Testis (tissue), 3 donors: Measurements from ENCODE around the gene TNS1. TPM values are rescaled to one million over a fixed set of nuclear protein-coding genes. Genes with fewer than 3 reads are reported as not detected.
A peak's percentile ranks its signal among the peaks of the same experiment; 100 is the strongest.

Experiments used
- DNase-seq: peaks from one replicate; pipeline ENCODE4 v3.0.0-alpha.2; 2019
- H3K27ac ChIP-seq, 2 donors: fragments of 200-600 bp; sonication (generic); one replicate each; pipeline ENCODE4 v1.5.1; 2019
- H3K27me3 ChIP-seq: fragments of 200-600 bp; sonication (generic); one replicate; pipeline ENCODE4 v1.5.1; 2019
- H3K36me3 ChIP-seq: fragments of 200-600 bp; sonication (generic); one replicate; pipeline ENCODE4 v1.5.1; 2017; ENCODE audit warnings: low read depth; ENCODE audit errors: missing control alignments
- H3K4me1 ChIP-seq: fragments of 200-600 bp; sonication (generic); one replicate; pipeline ENCODE4 v1.5.1; 2019
- H3K4me3 ChIP-seq, 2 donors: fragments of 200-600 bp; sonication (generic); one replicate each; pipeline ENCODE4 v1.5.1; 2017 to 2019
- H3K9me3 ChIP-seq: fragments of 200-600 bp; sonication (generic); one replicate; pipeline ENCODE4 v1.5.1; 2017
- CTCF ChIP-seq, 3 experiments: fragments of 450-650 bp in 2 of 3; fragments of 200-600 bp in 1 of 3; sonication (generic) in 1 of 3; IDR thresholded peaks; one replicate each; pipeline ENCODE4 v1.5.1; 2016 to 2019; ENCODE audit warnings: antibody characterized with exemption in 3 of 3, mild to moderate bottlenecking in 2 of 3, moderate library complexity in 1 of 3
- POLR2A ChIP-seq: fragments of 450-650 bp; IDR thresholded peaks from one replicate; pipeline ENCODE4 v1.6.1; 2017; ENCODE audit warnings: antibody characterized with exemption, mild to moderate bottlenecking, moderate library complexity
- WGBS, 2 donors: methylation state at CpG; one replicate each; pipeline ENCODE4 v1.1.5; 2018; 5-methylcytosine and 5-hydroxymethylcytosine counted together
- intact Hi-C: fragments of 100-400 bp; cut with DNase I; formaldehyde crosslinking; loops from one replicate; pipeline ENCODE4 v1.15.1; 2023; ENCODE audit warnings: low total_unique reads
- polyA plus RNA-seq: library from polyadenylated mRNA; stranded (reverse); fragments of 350-450 nt; fragmentation: Illumina TruSeq; extraction: RNeasy Lipid Tissue Mini Kit (QIAGEN cat#74804); gene quantifications from one replicate; pipeline ENCODE4 v1.2.3, GENCODE V29; 2014; ENCODE audit warnings: low read depth, low replicate concordance; ENCODE audit not compliant: insufficient read depth
- total RNA-seq, 2 donors: library from RNA; depleted of rRNA; stranded (reverse); fragments of >200 nt; gene quantifications; one replicate each; pipeline ENCODE4 v1.2.3, GENCODE V29; 2016

Gene TNS1
- total and polyA plus RNA-seq, 3 donors from 2014 or later, result 75.9 to 256 (median 227) TPM

- H3K9me3 ChIP-seq, result no peaks in the 10 kb centered on the region
- no peaks in the 10 kb centered on the region for H3K27me3 ChIP-seq
- WGBS, 2 donors, result 65 to 81% methylated on average over 8 of the region's 8 CpGs
- H3K27ac ChIP-seq, result no peak overlapping the region
- no peak overlapping the region for H3K4me3 ChIP-seq
- no peak for DNase-seq
- no peaks in the 10 kb centered on the region for H3K36me3 ChIP-seq
- TF ChIP-seq POLR2A (no peak), CTCF (IDR thresholded peaks at IDR 0.05) (no peak)
- peaks cover 37% of the 10 kb centered on the region for H3K4me1 ChIP-seq
- intact Hi-C loops, result no loop called here
Observed at GRCh38 chr2:217829420-217829819, 173.4 kb downstream of the TNS1 start.

- Histone ChIP-seq H3K4me1 (peaks cover 39% of the 10 kb centered on the region), H3K4me3 (no peak overlapping the region), H3K36me3 (no peaks in the 10 kb centered on the region), H3K27ac (peak overlapping the region in 1 of 2 donors; percentile 57), H3K27me3 (no peaks in the 10 kb centered on the region), H3K9me3 (no peaks in the 10 kb centered on the region)
- intact Hi-C loops, result no loop called here
- 76 to 80% methylated on average over 4 of the region's 4 CpGs for WGBS, 2 donors
- no peak for TF ChIP-seq CTCF (IDR thresholded peaks at IDR 0.05)
- no peak for TF ChIP-seq POLR2A
- DNase-seq, result no peak
Observed at GRCh38 chr2:217828336-217828735, 174.5 kb downstream of the TNS1 start.

GRCh38 chr2:217827430-217828201, 175.2 kb downstream of the TNS1 start:
- Histone ChIP-seq H3K27me3 (no peaks in the 10 kb centered on the region), H3K4me1 (peaks cover 39% of the 10 kb centered on the region), H3K36me3 (no peaks in the 10 kb centered on the region), H3K27ac (peak overlapping the region in 1 of 2 donors; percentile 57), H3K9me3 (no peaks in the 10 kb centered on the region), H3K4me3 (no peak overlapping the region)
- intact Hi-C loops, result no loop called here
- DNase-seq, result peak; percentile 54
- TF ChIP-seq CTCF (IDR thresholded peaks at IDR 0.05) (no peak), POLR2A (no peak)
- WGBS, 2 donors, result 28 to 36% methylated on average over 5 to 14 of the region's 14 CpGs

GRCh38 chr2:217826991-217827390, 175.8 kb downstream of the TNS1 start:
- no peaks in the 10 kb centered on the region for H3K27me3 ChIP-seq
- intact Hi-C loops, result no loop called here
- H3K4me1 ChIP-seq, result peaks cover 39% of the 10 kb centered on the region
- no peaks in the 10 kb centered on the region for H3K36me3 ChIP-seq
- DNase-seq, result no peak
- 81% methylated on average over 4 of the region's 4 CpGs for WGBS, 2 donors
- TF ChIP-seq POLR2A (no peak), CTCF (IDR thresholded peaks at IDR 0.05) (no peak)
- H3K27ac ChIP-seq, result peak overlapping the region in 1 of 2 donors; percentile 57
- H3K4me3 ChIP-seq, result no peak overlapping the region
- H3K9me3 ChIP-seq, result no peaks in the 10 kb centered on the region

GRCh38 chr2:217826520-217826919, 176.3 kb downstream of the TNS1 start:
- TF ChIP-seq POLR2A, result no peak
- no peak for TF ChIP-seq CTCF (IDR thresholded peaks at IDR 0.05)
- Histone ChIP-seq H3K9me3 (no peaks in the 10 kb centered on the region), H3K36me3 (no peaks in the 10 kb centered on the region), H3K27ac (peak overlapping the region in 1 of 2 donors; percentile 66), H3K4me3 (no peak overlapping the region), H3K27me3 (no peaks in the 10 kb centered on the region), H3K4me1 (peaks cover 39% of the 10 kb centered on the region)
- 46 to 58% methylated on average over 5 to 6 of the region's 6 CpGs for WGBS, 2 donors
- peak; percentile 71 for DNase-seq
- intact Hi-C loops, result no loop called here
